Gastrocnemius medialis (tissue), 4 donors: ENCODE data around the gene DUSP1.
A peak's percentile ranks its signal among the peaks of the same experiment; 100 is the strongest.

ENCODE experiments used
- POLR2A ChIP-seq, 2 donors: fragments of 450-650 bp; IDR thresholded peaks; one replicate each; pipeline ENCODE4 v1.6.1; 2017; ENCODE audit warnings: antibody characterized with exemption in 2 of 2, mild to moderate bottlenecking in 2 of 2, moderate library complexity in 2 of 2
- TF ChIP-seq, protein P1 (sequence below), 5 experiments: fragments of 450-650 bp in 3 of 5; fragments of 200-600 bp in 2 of 5; sonication (generic) in 2 of 5; IDR thresholded peaks in 4 of 5; conservative IDR thresholded peaks in 1 of 5; 1 replicate in 4 of 5; 2 replicates in 1 of 5; pipeline ENCODE4 v1.5.1; 2016 to 2019; ENCODE audit warnings: antibody characterized with exemption in 5 of 5, mild to moderate bottlenecking in 3 of 5, moderate library complexity in 3 of 5

DNA sequence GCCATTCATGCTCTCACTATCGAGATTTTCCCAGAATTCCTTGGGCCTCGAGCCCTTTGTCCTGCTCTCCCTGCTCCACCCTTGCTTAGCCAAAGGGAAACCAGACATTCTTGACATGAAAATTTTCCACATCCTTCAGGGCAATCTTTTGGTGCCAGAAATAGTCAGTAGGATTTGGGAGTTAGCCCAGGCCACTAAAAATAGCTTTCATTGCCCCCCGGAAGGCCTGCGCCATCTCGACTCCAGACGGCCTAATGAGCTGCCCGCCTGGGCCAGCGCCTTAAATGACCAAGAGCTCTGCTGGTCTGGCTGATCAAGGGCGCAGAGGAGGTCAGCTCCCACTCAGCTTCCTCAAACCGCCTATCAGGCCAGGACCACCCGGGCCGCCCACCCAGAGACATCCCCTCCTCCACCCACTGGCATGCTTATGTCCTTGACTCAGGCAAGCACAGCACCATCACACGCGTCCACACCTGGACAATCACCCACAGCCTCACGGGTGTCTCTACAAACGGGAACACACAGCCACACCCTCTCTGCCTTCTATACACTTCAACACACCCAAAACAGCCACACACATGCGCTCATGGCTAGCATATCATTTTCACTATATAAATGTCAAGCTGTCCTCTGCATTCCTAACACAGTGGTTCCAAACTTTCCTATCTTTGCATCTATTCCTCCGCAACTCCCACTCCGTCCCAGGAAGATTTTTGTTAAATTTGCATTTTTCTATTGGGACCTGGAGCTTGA lies 20.9 kb downstream of the DUSP1 start:
- TF ChIP-seq, protein P1, sequence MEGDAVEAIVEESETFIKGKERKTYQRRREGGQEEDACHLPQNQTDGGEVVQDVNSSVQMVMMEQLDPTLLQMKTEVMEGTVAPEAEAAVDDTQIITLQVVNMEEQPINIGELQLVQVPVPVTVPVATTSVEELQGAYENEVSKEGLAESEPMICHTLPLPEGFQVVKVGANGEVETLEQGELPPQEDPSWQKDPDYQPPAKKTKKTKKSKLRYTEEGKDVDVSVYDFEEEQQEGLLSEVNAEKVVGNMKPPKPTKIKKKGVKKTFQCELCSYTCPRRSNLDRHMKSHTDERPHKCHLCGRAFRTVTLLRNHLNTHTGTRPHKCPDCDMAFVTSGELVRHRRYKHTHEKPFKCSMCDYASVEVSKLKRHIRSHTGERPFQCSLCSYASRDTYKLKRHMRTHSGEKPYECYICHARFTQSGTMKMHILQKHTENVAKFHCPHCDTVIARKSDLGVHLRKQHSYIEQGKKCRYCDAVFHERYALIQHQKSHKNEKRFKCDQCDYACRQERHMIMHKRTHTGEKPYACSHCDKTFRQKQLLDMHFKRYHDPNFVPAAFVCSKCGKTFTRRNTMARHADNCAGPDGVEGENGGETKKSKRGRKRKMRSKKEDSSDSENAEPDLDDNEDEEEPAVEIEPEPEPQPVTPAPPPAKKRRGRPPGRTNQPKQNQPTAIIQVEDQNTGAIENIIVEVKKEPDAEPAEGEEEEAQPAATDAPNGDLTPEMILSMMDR (IDR thresholded peaks at IDR 0.05 in 4 of 5, conservative IDR thresholded peaks at IDR 0.05 in 1 of 5), result no peak
- peak in 1 of 2 donors; percentile 0 for TF ChIP-seq POLR2A (IDR thresholded peaks at IDR 0.05)
